MCF 10A (cell line): Measurements from ENCODE around the gene MCTP1. TPM values are rescaled to one million over a fixed set of nuclear protein-coding genes. Genes with fewer than 3 reads are reported as not detected.

Experiments
- BruUV-seq: library from RNA; stranded (reverse); fragments of 400-500 nt; replicated peaks from 2 replicates; lab custom pipeline; 2021; lab: Mats Ljungman, UMichigan
- CTCF ChIA-PET: fragments of 300-600 bp; sonication (Branson Sonifier 250); formaldehyde crosslinking; extraction: SDS; loops from one replicate; lab custom pipeline; 2021; ENCODE audit warnings: antibody characterized with exemption, inconsistent platforms; lab: Yijun Ruan, JAX
- POLR2A ChIA-PET: fragments of 300-600, 350-650 bp; sonication (Branson Sonifier 250); formaldehyde crosslinking; extraction: SDS; loops from one replicate; lab custom pipeline; 2020; ENCODE audit warnings: antibody characterized with exemption, inconsistent platforms; lab: Yijun Ruan, JAX
- DNase-seq: peaks from one replicate; pipeline ENCODE4 v3.0.0-alpha.2; 2018; ENCODE audit not compliant: unreplicated experiment
- H3K27ac Mint-ChIP-seq: one replicate; pipeline ENCODE4 v1.8.0; 2022; ENCODE audit warnings: mild to moderate bottlenecking, low read depth, mixed read lengths; ENCODE audit not compliant: unreplicated experiment
- H3K27me3 Mint-ChIP-seq: one replicate; pipeline ENCODE4 v1.8.0; 2022; ENCODE audit warnings: mixed read lengths; ENCODE audit not compliant: insufficient read depth, unreplicated experiment
- H3K36me3 Mint-ChIP-seq: one replicate; pipeline ENCODE4 v1.8.0; 2022; ENCODE audit warnings: mild to moderate bottlenecking, moderate library complexity, mixed read lengths; ENCODE audit not compliant: insufficient read depth, unreplicated experiment
- H3K4me1 Mint-ChIP-seq: one replicate; pipeline ENCODE4 v1.8.0; 2022; ENCODE audit warnings: mixed read lengths; ENCODE audit not compliant: insufficient read depth, unreplicated experiment
- H3K4me3 Mint-ChIP-seq: one replicate; pipeline ENCODE4 v1.8.0; 2022; ENCODE audit warnings: mild to moderate bottlenecking, moderate library complexity, mixed read lengths; ENCODE audit not compliant: unreplicated experiment
- H3K9me3 Mint-ChIP-seq: one replicate; pipeline ENCODE4 v1.8.0; 2022; ENCODE audit warnings: mixed read lengths; ENCODE audit not compliant: unreplicated experiment
- CTCF ChIP-seq: fragments of 200-600 bp; IDR thresholded peaks from one replicate; pipeline ENCODE4 v1.8.0; 2022; ENCODE audit warnings: antibody characterized with exemption, mild to moderate bottlenecking; ENCODE audit not compliant: unreplicated experiment
- intact Hi-C: fragments of 100-400 bp; cut with micrococcal nuclease; formaldehyde crosslinking; loops from 2 replicates; pipeline ENCODE4 v1.14.1; 2022
- total RNA-seq: library from RNA; stranded (reverse); gene quantifications from 2 replicates; pipeline ENCODE4 v1.2.3, GENCODE V29; 2022

The MCTP1 gene
- total RNA-seq, 1 experiment from 2014 or later = 40.3 TPM

- Mint-ChIP-seq H3K36me3 (no peaks in the 10 kb centered on the region), H3K9me3 (no peaks in the 10 kb centered on the region), H3K27ac (no peak overlapping the region), H3K4me3 (no peak overlapping the region), H3K27me3 (no peaks in the 10 kb centered on the region), H3K4me1 (peaks cover 6% of the 10 kb centered on the region)
- no peak for DNase-seq
- TF ChIP-seq CTCF = no peak
- BruUV-seq = no TSS peak
- ChIA-PET CTCF (interaction anchor here (0.5 to 1.5 kb wide), 2 partner anchors 11 to 131 kb away, joined by 3 to 11 read pairs; no protein-coding TSS in a partner anchor), POLR2A (no interaction called here)
- intact Hi-C loops = no loop called here
These were observed 535.9 kb downstream of the MCTP1 start for GRCh38 chr5:94749042-94749441.

- H3K9me3 Mint-ChIP-seq = no peaks in the 10 kb centered on the region
- H3K4me1 Mint-ChIP-seq = peaks cover 6% of the 10 kb centered on the region
- no peak overlapping the region for H3K4me3 Mint-ChIP-seq
- BruUV-seq = no TSS peak
- H3K27me3 Mint-ChIP-seq = no peaks in the 10 kb centered on the region
- intact Hi-C loops = no loop called here
- no peak for TF ChIP-seq CTCF
- H3K27ac Mint-ChIP-seq = no peak overlapping the region
- DNase-seq = no peak
- H3K36me3 Mint-ChIP-seq = no peaks in the 10 kb centered on the region
- POLR2A ChIA-PET = no interaction called here
- CTCF ChIA-PET = interaction anchor here (2.8 kb wide), 1 partner anchor 11 kb away, joined by 20 read pairs; no protein-coding TSS in a partner anchor
These were observed 536.7 kb downstream of the MCTP1 start for GRCh38 chr5:94748212-94748611.

- DNase-seq = no peak
- Mint-ChIP-seq H3K4me1 (peaks cover 6% of the 10 kb centered on the region), H3K4me3 (no peak overlapping the region), H3K27ac (no peak overlapping the region), H3K9me3 (no peaks in the 10 kb centered on the region), H3K36me3 (no peaks in the 10 kb centered on the region), H3K27me3 (no peaks in the 10 kb centered on the region)
- intact Hi-C loops = no loop called here
- CTCF ChIA-PET = interaction anchor here (0.5 to 2.8 kb wide), 3 partner anchors 10 to 1404 kb away, joined by 3 to 20 read pairs (median 4); no protein-coding TSS in a partner anchor
- no TSS peak for BruUV-seq
- no peak for TF ChIP-seq CTCF
- POLR2A ChIA-PET = interaction anchor here (0.6 kb wide), 1 partner anchor 9 kb away, joined by 3 read pairs; no protein-coding TSS in a partner anchor
These were observed 537.5 kb downstream of the MCTP1 start for GRCh38 chr5:94747371-94747770.

- H3K4me3 Mint-ChIP-seq = no peak overlapping the region
- no peaks in the 10 kb centered on the region for H3K36me3 Mint-ChIP-seq
- intact Hi-C loops = no loop called here
- CTCF ChIA-PET = interaction anchor here (0.6 to 2.8 kb wide), 3 partner anchors 9 to 161 kb away, joined by 3 to 20 read pairs (median 4); partner anchors contain the start of genes KIAA0825 and SLF1
- DNase-seq = peak; percentile 22
- TF ChIP-seq CTCF = no peak
- peaks cover 6% of the 10 kb centered on the region for H3K4me1 Mint-ChIP-seq
- no peaks in the 10 kb centered on the region for H3K27me3 Mint-ChIP-seq
- H3K9me3 Mint-ChIP-seq = no peaks in the 10 kb centered on the region
- no peak overlapping the region for H3K27ac Mint-ChIP-seq
- BruUV-seq = no TSS peak
- POLR2A ChIA-PET = no interaction called here
These were observed 538.2 kb downstream of the MCTP1 start for GRCh38 chr5:94746731-94747124.
